SU-DHL-6 (cell line): ENCODE results near the gene ITGA11.

ENCODE experiments used
- CTCF ChIP-seq: fragments of 200-600 bp; sonication (generic); IDR thresholded peaks from one replicate; pipeline ENCODE4 v1.5.1; 2017; ENCODE audit warnings: antibody characterized with exemption, mild to moderate bottlenecking, low read length, moderate library complexity; ENCODE audit not compliant: insufficient read depth, poor library complexity, severe bottlenecking
- EZH2phosphoT487 ChIP-seq: fragments of 200-600 bp; sonication (generic), shearing (Covaris generic); conservative IDR thresholded peaks from 2 replicates; pipeline ENCODE4 v1.6.1; 2018; ENCODE audit warnings: mild to moderate bottlenecking, antibody characterized with exemption, low read length, moderate library complexity, mixed read lengths

GRCh38 chr15:68360721-68361120 is 71.2 kb downstream of the ITGA11 start:
- TF ChIP-seq CTCF (no peak), EZH2phosphoT487 (no peak)
